Measurements from ENCODE around the gene MAPK12.
A peak's percentile ranks its signal among the peaks of the same experiment; 100 is the strongest.

MAPK12 gene

GRCh38 chr22:50250555-50251476 is 10.7 kb downstream of the MAPK12 start, which contains the start of gene HDAC10:
HDAC10 (minus strand) TSS chr22:50251265; CDS start chr22:50251032, 233 bp downstream.
- peak; percentile 50 for DNase-seq

GRCh38 chr22:50250249-50250554 is 11.3 kb downstream of the MAPK12 start:
- DNase-seq = no peak

- DNase-seq = no peak
These were observed 11.9 kb downstream of the MAPK12 start for GRCh38 chr22:50249341-50250248.

GRCh38 chr22:50248196-50249081 is 13.0 kb downstream of the MAPK12 start:
- no peak for DNase-seq

- peak; percentile 63 for DNase-seq
These were observed 13.7 kb downstream of the MAPK12 start for GRCh38 chr22:50247748-50248147.

- no peak for DNase-seq
These were observed 15.0 kb downstream of the MAPK12 start for GRCh38 chr22:50246242-50247175.

GRCh38 chr22:50245214-50246072 is 16.0 kb downstream of the MAPK12 start:
- no peak for DNase-seq

GRCh38 chr22:50244420-50245213 is 16.9 kb downstream of the MAPK12 start, which contains the start of gene TUBGCP6:
TUBGCP6 (minus strand) TSS chr22:50245023; CDS start chr22:50244459, 564 bp downstream.
- DNase-seq = peak; percentile 61

GRCh38 chr22:50243685-50244419 is 17.6 kb downstream of the MAPK12 start:
- DNase-seq = no peak

GRCh38 chr22:50242406-50242949 is 19.0 kb downstream of the MAPK12 start:
- no peak for DNase-seq

- DNase-seq = no peak
These were observed 22.7 kb downstream of the MAPK12 start for GRCh38 chr22:50238755-50239154.

GRCh38 chr22:50236731-50237409 is 24.6 kb downstream of the MAPK12 start:
- no peak for DNase-seq

- DNase-seq = no peak
These were observed 28.3 kb downstream of the MAPK12 start for GRCh38 chr22:50233223-50233622.

- no peak for DNase-seq
These were observed 28.9 kb downstream of the MAPK12 start for GRCh38 chr22:50232481-50233151.

- no peak for DNase-seq
These were observed 32.1 kb downstream of the MAPK12 start for GRCh38 chr22:50229370-50229769.

GRCh38 chr22:50228366-50228765 is 33.1 kb downstream of the MAPK12 start:
- no peak for DNase-seq

GRCh38 chr22:50227579-50228215 is 33.8 kb downstream of the MAPK12 start:
- no peak for DNase-seq

All from NCI-H748 treated with DMSO at 0.1 percent for 48 hours (cell line).